HK-2 (cell line): Measurements from ENCODE around the gene NCAN.
"Not testable (repeated sequence)": the region's sequence is repeated elsewhere in the genome, so short reads cannot be mapped to it uniquely, and the experiment has no call there.

Experiments used
- DNase-seq: peaks from one replicate; pipeline ENCODE4 v3.0.0-alpha.2; 2018; ENCODE audit not compliant: unreplicated experiment

NCAN gene

GRCh38 chr19:19211499-19212420, at the start of gene NCAN:
Gene NCAN (plus strand): TSS chr19:19211958. CDS start chr19:19216954, 4,996 bp downstream.
- no peak for DNase-seq

- no peak for DNase-seq
Observed at GRCh38 chr19:19162495-19162894, 49.3 kb upstream of the NCAN start.

GRCh38 chr19:19165396-19165795, 46.4 kb upstream of the NCAN start:
- no peak for DNase-seq

- no peak for DNase-seq
Observed at GRCh38 chr19:19167612-19168011, 44.1 kb upstream of the NCAN start.

- no peak for DNase-seq
Observed at GRCh38 chr19:19169236-19170052, 42.3 kb upstream of the NCAN start.

DNA sequence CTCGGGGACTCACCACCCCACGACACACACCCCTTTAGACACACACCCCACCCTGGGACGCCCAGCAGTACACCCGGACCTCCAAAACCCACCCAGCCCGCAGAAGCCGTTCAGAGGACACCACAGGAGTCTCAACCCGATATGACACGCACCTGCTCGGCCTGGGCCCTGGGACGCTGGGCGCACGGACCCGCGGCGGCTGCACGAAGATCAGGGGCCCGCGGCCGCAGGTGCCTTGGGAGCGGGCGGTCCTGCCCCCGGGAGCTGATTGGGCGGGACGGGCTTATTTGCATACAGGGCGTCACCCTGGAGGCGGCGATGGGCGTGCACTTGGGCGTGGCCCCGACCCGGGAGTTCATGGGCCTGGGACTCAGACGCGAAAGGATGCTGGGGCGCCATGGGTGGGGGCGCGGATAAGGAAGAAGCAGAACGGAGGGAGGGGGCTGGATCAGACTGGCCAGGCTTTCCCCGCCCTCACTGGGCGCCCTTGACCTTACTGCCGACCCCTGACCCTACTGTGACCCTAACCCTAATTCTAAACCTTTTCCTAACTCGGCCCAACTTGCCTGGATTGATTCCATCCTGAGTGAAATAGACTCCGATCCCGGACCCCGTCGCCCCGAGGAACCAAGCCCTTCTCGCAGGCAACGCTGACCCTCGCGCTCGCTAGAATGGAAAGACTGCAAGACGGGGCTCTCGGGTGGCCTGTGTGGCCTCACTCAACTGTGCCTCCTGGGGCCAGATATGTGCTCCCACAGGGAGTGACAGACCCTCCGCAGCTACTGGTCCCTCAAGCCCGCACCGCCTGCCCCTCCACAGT, 41.5 kb upstream of the NCAN start, which contains the start of gene MEF2B:
Gene MEF2B (minus strand): TSS at position 211 of the 820 bp plus-strand sequence. CDS start 19,528 bp downstream, outside the sequence.
- no peak for DNase-seq

- DNase-seq, result no peak
Observed at GRCh38 chr19:19170873-19171672, 40.7 kb upstream of the NCAN start.

DNA sequence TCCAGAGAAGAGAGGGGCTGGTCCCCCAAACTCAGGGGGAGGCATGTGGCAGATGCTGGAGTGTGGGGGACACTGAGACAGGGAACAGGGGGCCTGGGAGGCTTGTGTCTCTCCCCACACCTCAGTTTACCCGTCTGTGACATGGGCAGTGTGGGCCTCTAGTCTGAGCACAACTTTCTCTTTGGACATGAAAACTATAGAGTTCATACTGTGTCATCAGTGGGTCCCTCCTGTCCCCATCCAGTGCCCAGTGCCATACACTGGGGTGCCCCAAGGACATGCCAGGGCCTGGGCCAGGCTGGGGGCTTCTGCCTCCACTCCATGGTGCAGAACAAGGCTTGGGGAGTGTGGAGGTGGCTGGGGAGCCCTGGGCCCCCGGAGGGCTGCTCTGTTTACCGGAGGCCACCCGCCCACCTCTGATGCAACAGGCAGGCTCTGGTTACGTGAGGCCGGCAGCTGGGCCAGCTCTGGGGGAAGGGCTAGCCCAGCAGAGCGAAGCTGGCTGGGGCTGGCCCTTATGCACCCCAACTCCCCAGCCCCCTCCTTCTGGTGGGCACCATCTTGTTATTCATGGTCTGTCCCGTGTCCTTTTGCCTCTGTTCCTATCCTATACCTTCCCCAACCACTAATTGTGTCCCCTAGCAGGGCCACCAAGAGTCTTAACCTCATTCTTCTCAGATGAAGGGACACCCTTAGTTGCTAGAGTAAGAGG, 39.8 kb upstream of the NCAN start:
- no peak for DNase-seq

DNA sequence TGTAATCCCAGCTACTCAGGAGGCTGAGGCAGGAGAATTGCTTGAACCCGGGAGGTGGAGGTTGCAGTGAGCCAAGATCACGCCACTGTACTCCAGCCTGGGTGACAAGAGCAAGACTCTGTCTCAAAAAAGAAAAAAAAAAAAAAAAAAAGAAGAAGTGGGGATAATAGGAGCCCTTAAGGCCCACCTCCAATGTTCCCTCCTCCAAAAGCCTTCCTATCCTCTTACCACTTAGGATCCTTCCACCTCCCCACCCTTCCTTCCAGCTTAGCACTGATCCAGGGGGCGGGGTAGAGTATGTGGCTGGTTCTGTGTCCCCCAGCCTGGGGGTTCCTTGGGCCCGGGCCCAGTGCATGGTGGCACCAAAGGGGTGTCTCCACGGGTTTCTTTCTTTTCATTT, 38.5 kb upstream of the NCAN start:
- DNase-seq, result not testable (repeated sequence)

DNA sequence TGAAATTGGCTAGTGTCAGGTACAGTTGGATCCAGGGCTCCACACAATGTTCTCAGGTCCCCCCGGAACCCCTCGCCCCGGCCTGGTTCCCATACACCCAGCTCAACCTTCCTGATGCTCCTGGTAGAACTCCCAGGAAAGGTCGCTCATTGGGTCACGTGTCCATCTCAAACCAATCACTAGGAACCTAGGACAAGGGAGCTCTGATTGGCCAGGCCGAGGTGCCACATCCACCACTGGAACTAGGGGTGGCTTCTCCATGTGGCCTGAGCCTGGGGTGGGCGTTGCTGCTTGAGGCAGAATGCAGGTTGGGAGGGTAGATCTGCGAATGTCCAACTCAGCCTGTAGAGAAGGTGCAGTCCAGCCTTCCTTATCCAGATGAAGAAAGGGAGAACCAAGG, 34.8 kb upstream of the NCAN start:
- DNase-seq, result no peak

DNA sequence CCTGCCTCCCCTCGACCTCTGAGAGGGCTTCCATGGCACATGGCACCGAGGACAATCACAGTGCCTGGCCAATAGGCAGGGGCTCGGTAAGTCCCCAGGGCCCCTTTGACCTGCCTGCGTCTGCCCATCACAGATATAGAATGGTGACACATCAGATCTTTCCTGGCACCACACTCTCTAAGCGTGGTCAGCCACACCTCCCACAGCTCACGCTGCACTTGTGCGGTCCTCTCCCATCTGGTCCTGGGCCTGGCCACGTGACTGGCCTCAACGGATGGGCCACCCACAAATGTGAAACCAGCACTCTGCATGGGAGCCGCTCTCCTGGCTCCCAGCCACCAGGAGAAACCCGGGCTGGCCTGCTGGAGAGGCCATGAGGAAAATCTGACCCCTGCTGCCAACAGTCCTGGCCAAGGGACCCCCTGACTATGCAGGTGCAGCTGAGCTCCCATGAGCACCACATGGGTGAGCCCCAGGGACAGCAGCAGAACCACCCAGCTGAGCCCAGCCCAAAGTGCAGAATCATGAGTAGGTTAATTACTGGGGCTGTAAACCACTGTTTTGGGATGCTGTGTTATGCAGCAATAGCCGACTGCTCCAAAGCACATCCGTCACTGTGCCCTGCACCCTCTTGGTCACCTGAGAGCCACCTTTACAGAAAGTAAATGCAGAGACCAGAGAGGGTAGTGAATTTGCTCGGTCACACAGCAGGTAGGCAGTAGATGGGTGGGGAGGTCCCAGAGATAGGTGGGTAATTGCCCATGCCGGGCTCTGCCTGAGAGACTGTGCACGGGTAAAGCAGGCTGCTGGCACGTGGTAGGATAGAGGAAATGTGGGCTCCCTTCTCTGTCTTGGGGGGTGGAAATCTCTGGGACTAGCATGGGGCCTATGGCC, 32.0 kb upstream of the NCAN start:
- peak; percentile 86 for DNase-seq

- no peak for DNase-seq
Observed at GRCh38 chr19:19181488-19181998, 30.2 kb upstream of the NCAN start.

DNA sequence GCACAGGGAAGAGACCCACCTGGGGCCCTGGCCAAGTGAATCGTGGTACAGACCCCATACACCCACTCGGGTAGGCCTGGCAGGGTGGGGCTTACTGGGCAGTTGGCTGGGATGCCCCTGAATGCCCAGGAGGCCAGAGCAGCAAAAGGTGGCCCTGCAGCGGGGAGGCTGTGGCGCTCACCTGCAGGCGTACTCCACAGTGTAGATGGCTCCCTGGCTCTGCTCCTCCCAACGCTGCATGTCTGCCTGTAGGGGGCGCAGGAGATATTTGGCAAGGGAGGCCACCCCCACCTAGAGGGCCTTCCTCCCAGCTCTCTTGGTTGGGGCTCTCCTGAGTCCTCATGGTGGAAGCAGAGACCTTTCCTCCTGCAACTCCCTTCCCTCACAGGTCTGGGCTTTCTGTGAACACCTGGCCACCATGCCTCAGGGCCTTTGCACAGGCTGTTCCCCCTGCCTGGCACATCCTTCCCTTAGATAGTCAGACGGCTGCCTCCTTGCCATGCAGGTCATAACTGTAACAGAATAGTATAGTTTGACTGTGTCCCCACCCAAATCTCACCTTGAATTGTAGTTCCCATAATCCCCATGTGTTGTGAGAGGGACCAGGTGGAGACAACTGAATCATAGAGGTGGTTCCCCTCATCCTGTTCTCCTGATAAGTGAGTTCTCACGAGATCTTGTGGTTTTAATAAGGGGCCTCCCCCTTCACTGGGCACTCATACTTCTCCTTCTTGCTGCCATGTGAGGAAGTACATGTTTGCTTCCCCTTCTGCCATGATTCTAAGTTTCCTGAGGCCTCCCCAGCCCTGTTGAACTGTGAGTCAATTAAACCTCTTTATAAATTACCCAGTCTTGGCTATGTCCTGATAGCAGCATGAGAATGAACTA, 25.7 kb upstream of the NCAN start:
- peak; percentile 49 for DNase-seq

DNA sequence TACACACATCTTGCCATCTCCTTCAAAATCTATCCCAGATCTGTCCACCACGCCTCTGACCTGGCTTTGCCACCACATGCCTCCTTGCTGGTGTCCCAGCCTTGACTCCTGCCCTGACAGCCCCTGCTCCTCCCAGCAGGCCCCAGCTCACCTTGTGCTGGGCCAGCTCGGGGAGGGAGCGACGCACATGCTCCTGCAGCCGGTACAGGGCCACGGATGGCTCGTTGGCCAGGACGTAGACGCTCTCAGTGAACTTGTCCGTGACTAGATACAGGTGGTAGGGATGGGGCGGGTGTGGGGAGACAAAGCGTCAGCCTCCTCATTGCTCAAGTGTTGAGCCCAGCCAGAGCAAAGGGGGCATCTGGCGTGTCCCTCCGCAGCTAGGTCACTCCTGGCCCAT, 25.0 kb upstream of the NCAN start:
- DNase-seq, result no peak

- no peak for DNase-seq
Observed at GRCh38 chr19:19191768-19192077, 20.0 kb upstream of the NCAN start.

GRCh38 chr19:19192078-19192882, 19.5 kb upstream of the NCAN start, which contains the start of the genes BORCS8 and RFXANK:
Gene BORCS8 (minus strand): TSS chr19:19192152. CDS start chr19:19192117, 35 bp downstream.
Gene RFXANK (plus strand): TSS chr19:19192258. CDS start chr19:19193947, 1,689 bp downstream.
- DNase-seq, result peak; percentile 98

GRCh38 chr19:19192910-19193423, 18.8 kb upstream of the NCAN start:
- no peak for DNase-seq
